B cell (primary cell): Measurements from ENCODE around the gene ZBTB48.

Experiments used
- CTCF ChIP-seq: fragments of 200-600 bp; IDR thresholded peaks from one replicate; pipeline ENCODE4 v1.8.0; 2022; ENCODE audit warnings: antibody characterized with exemption, mild to moderate bottlenecking
- EZH2 ChIP-seq: IDR thresholded peaks from 2 replicates; pipeline ENCODE4 v1.6.1; 2012; ENCODE audit warnings: borderline replicate concordance, low read depth, mild to moderate bottlenecking, moderate library complexity, low read length; ENCODE audit not compliant: insufficient read depth, poor library complexity, severe bottlenecking

GRCh38 chr1:6624710-6625583, 45.2 kb downstream of the ZBTB48 start, which contains the start of gene THAP3:
- TF ChIP-seq CTCF (peak; percentile 57), EZH2 (no peak)
